NCI-H2081 (cell line): ENCODE data around the gene GLTP.

Experiments used
- DNase-seq, 2 experiments: peaks; one replicate each; lab custom pipeline; 2025; lab: John Stamatoyannopoulos, UW

GLTP gene

DNA sequence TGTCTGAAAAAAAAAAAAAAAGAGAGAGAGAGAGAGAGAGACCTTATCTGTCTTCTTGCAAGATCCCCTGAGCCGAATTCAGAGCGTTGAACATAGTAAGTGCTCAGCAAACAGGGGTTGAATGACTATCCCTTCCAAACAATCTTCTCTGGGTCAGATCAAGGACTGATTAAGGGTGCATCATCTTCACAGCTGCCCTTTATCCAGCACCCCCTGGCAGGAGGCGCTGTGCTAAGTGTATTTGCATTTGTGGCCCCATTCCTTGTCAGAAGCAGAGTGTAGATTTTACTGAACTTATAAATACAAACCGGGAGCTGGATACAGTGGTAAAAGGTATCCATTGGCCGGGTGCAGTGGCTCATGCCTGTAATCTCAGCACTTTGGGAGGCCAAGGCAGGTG lies 38.3 kb downstream of the GLTP start:
- no peak for DNase-seq

- no peak for DNase-seq
These were observed 39.0 kb downstream of the GLTP start for GRCh38 chr12:109841356-109841755.

GRCh38 chr12:109840305-109841074 lies 39.9 kb downstream of the GLTP start:
- no peak for DNase-seq

GRCh38 chr12:109839444-109839843 lies 40.9 kb downstream of the GLTP start:
- no peak for DNase-seq

GRCh38 chr12:109836916-109837315 lies 43.4 kb downstream of the GLTP start:
- no peak for DNase-seq

DNA sequence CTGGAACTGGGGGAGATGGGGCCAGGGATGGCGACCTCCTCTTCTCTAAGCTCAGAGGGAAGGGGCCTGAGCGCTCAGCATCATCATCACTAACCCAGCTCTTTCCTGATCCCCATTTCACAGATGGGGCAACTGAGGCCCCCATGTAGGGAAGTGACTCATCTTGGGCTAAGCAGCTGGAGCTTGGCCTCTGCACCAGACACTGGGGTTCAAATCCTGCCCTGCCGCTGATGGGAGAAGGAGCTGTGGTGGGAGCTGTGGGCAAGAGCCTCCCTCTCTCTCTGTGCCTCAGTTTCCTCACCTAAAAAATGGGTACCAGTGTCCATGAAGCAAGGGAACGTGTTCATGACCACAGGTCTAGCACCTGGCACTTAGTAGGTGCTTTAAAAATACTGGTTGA lies 44.5 kb downstream of the GLTP start:
- DNase-seq: no peak

GRCh38 chr12:109833307-109834189 lies 46.8 kb downstream of the GLTP start, which contains the start of gene TRPV4:
TRPV4 (minus strand) TSS chr12:109833398; CDS start chr12:109814796, 18,602 bp downstream.
- no peak for DNase-seq

DNA sequence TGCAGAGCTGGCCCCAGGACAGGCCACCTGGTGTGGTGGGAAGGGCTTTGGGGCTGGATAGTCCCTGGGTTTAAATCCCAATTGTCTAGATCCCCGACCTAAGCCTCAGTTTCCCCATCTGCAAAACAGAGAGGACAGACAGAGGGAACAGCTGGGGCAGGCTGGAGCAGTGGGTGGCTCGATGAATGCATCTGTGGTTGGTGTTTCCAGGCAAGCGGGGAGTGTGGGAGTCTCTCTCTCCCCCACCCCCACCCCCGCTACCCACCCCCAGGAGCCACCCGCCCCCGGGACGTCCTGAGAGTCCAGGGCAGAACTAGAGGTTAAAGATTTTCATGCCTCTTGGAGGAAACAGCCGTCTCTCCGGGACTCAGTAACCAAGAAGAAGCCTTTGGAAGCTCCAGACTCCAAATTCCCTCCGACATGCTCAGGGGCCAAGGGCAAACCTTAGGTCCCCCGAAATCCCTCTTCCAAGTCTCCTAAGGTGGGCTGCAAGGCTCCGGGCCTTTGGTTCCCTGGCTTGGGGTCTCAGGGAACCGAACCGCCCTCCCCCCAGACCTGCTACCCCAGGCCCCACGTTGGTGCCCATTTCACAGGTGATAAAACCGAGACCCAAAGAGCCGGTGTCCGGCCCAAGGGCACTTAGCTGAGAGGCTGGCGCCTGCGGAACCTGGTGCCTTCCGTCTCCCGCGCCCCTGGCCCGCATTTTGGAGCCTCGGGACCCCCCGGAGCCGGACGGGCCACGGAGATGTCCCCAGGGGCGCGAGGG lies 47.6 kb downstream of the GLTP start:
- DNase-seq: no peak

DNA sequence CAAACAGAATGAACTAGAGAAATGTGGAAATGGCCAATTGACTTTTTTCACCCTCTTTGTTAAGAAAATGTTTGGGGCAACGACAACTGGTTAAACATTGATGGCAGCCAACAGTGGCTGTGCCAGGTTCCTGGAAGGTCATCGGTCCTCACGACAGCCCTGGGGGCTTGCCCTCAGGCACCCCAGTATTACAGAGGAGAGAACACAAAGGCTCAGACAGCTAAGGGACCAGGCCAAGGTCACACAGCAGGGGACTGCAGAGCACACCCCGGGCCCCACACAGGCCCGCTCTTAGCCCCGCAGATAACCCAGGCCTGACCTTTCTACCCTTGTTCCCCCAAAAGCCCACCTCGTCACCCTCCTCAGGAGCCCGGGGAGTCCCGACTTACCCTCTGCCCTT lies 48.4 kb downstream of the GLTP start:
- no peak for DNase-seq

GRCh38 chr12:109831365-109831764 lies 49.0 kb downstream of the GLTP start:
- no peak for DNase-seq

DNA sequence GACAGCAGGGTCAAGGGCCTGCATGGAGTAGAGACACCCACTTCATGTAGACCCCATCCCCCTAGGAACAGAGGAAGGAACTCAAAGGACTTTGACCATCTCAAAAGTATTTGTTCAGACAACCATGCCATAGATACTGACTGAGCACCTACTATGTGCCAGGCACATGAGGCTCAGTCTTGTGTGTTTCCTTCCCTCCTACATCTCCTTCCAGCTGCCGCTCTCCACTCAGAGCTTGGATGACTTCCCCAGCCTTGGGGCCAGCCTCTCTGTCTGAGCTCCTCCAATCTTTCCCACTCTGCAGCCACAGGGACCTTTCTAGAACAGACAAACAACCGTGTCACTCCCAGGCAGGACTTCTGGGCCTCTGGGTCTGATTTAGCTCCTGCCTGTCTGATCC lies 49.6 kb downstream of the GLTP start:
- DNase-seq: no peak

- no peak for DNase-seq
These were observed 50.1 kb downstream of the GLTP start for GRCh38 chr12:109830267-109830666.

DNA sequence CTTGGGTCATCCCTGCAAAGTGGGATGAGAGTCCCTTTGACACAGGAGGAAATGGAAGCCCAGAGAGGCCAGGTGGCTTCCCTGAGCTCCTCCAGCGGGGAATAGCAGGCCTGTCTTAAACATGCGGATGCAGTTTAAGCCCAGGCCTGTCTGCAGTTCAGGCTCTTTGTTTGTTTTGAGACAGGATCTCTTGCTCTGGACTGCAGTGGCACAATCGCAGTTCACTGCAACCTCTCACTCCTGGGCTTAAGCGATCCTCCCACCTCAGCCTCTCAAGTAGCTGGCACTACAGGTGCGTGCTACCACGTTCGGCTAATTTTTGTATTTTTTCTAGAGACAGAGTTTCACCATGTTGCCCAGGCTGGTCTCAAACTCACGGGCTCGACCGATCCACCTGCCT lies 50.7 kb downstream of the GLTP start:
- no peak for DNase-seq

- DNase-seq: no peak
These were observed 51.4 kb downstream of the GLTP start for GRCh38 chr12:109828754-109829511.

- no peak for DNase-seq
These were observed 52.5 kb downstream of the GLTP start for GRCh38 chr12:109827566-109828550.

GRCh38 chr12:109827080-109827479 lies 53.3 kb downstream of the GLTP start:
- DNase-seq: no peak

GRCh38 chr12:109824731-109825130 lies 55.6 kb downstream of the GLTP start:
- DNase-seq: no peak

- no peak for DNase-seq
These were observed 57.4 kb downstream of the GLTP start for GRCh38 chr12:109822951-109823411.

- DNase-seq: no peak
These were observed 57.9 kb downstream of the GLTP start for GRCh38 chr12:109822416-109822815.

DNA sequence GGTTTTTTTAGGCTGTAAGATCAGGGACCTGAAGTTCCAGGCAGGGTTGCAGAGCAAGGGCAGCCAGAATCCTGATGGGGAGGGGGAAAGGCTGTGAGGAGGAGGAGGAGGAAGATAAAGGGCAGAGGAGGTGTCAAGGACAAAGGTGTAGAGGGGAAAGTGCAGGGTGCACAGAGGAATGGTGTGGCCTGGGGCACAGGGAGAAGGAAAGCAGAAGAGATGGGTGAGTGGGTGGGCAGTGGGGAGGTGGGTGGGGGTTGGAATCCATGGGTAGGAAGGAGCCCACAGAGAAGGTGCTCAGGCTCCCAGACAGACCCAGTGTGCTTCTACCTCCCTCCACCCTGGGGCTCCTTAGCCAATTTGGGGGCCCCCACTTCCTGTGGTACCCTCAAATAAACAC lies 58.4 kb downstream of the GLTP start:
- DNase-seq: no peak
